ENCODE results near the gene INSIG2. TPM values are rescaled to one million over a fixed set of nuclear protein-coding genes. Genes with fewer than 3 reads are reported as not detected.

INSIG2 gene
- polyA plus RNA-seq, 1 donor (not counting 4 experiments of a cell fraction or from before 2014, with no cell fraction given) = 28.6 TPM

- Histone ChIP-seq H3K9ac (ENCODE audit: control insufficient read depth, extremely low read depth, insufficient read depth, low read length) (no peak overlapping the region), H3K27ac (ENCODE audit: control insufficient read depth, insufficient read depth, low read length) (no peak overlapping the region)
- dilution Hi-C loops (cut with MboI; ENCODE audit: extremely low pct_ligation_motif_present, low sequenced_read_pairs) = no loop called here
These were observed 39.0 kb downstream of the INSIG2 start for GRCh38 chr2:118127250-118127649.

GRCh38 chr2:118128826-118129225 is 40.6 kb downstream of the INSIG2 start:
- Histone ChIP-seq H3K9ac (ENCODE audit: control insufficient read depth, extremely low read depth, insufficient read depth, low read length) (no peak overlapping the region), H3K79me2 (ENCODE audit: control insufficient read depth, insufficient read depth, low read length) (no peaks in the 10 kb centered on the region), H3K4me2 (ENCODE audit: control insufficient read depth, extremely low read depth, insufficient read depth, low read depth, low read length) (no peak overlapping the region), H3K36me3 (ENCODE audit: control insufficient read depth in 2 of 2, extremely low read depth in 1 of 2, insufficient read depth in 2 of 2, low read length in 2 of 2) (no peaks in the 10 kb centered on the region), H3K27ac (ENCODE audit: control insufficient read depth, insufficient read depth, low read length) (no peak overlapping the region), H3K4me3 (ENCODE audit: control insufficient read depth in 2 of 3, extremely low read depth in 1 of 3, insufficient read depth in 2 of 3, low read depth in 1 of 3, low read length in 3 of 3) (no peak overlapping the region), H3K27me3 (ENCODE audit: control insufficient read depth, extremely low read depth, insufficient read depth, low read length) (no peaks in the 10 kb centered on the region), H3K9me3 (ENCODE audit: control insufficient read depth, low read depth, low read length) (no peaks in the 10 kb centered on the region), H3K4me1 (ENCODE audit: control insufficient read depth, extremely low read depth, insufficient read depth, low read length) (peaks cover 12% of the 10 kb centered on the region), H3K9me1 (ENCODE audit: control insufficient read depth, extremely low read depth, insufficient read depth, low read length) (no peaks in the 10 kb centered on the region), H4K20me1 (ENCODE audit: control insufficient read depth, extremely low read depth, insufficient read depth, low read length) (no peaks in the 10 kb centered on the region), H2AFZ (ENCODE audit: control insufficient read depth, low read length) (no peak overlapping the region)
- TF ChIP-seq CTCF (optimal IDR thresholded peaks at IDR 0.05 in 1 of 3, IDR thresholded peaks at IDR 0.05 in 1 of 3, conservative IDR thresholded peaks at IDR 0.05 in 1 of 3; ENCODE audit: extremely low read depth in 1 of 3, insufficient read depth in 2 of 3, low read length in 3 of 3) (no peak), EZH2 (IDR thresholded peaks at IDR 0.05; ENCODE audit: low read length) (no peak)
- dilution Hi-C loops (cut with MboI; ENCODE audit: extremely low pct_ligation_motif_present, low sequenced_read_pairs) = no loop called here
- FAIRE-seq = no peak
- DNase-seq (ENCODE audit: low read depth, low spot score) = no peak

More at GRCh38 chr2:118127250-118127649, 39.0 kb downstream of the INSIG2 start:
- no peak for FAIRE-seq
- TF ChIP-seq EZH2 (IDR thresholded peaks at IDR 0.05; ENCODE audit: low read length) (no peak), CTCF (optimal IDR thresholded peaks at IDR 0.05 in 1 of 3, IDR thresholded peaks at IDR 0.05 in 1 of 3, conservative IDR thresholded peaks at IDR 0.05 in 1 of 3; ENCODE audit: extremely low read depth in 1 of 3, insufficient read depth in 2 of 3, low read length in 3 of 3) (no peak)
- no peak overlapping the region for H2AFZ ChIP-seq (ENCODE audit: control insufficient read depth, low read length)
- no peaks in the 10 kb centered on the region for H3K9me1 ChIP-seq (ENCODE audit: control insufficient read depth, extremely low read depth, insufficient read depth, low read length)
- H3K36me3 ChIP-seq (ENCODE audit: control insufficient read depth in 2 of 2, extremely low read depth in 1 of 2, insufficient read depth in 2 of 2, low read length in 2 of 2) = no peaks in the 10 kb centered on the region
- H3K79me2 ChIP-seq (ENCODE audit: control insufficient read depth, insufficient read depth, low read length) = no peaks in the 10 kb centered on the region
- H3K4me3 ChIP-seq (ENCODE audit: control insufficient read depth in 2 of 3, extremely low read depth in 1 of 3, insufficient read depth in 2 of 3, low read depth in 1 of 3, low read length in 3 of 3) = no peak overlapping the region
- no peaks in the 10 kb centered on the region for H3K27me3 ChIP-seq (ENCODE audit: control insufficient read depth, extremely low read depth, insufficient read depth, low read length)
- no peaks in the 10 kb centered on the region for H4K20me1 ChIP-seq (ENCODE audit: control insufficient read depth, extremely low read depth, insufficient read depth, low read length)
- no peak for DNase-seq (ENCODE audit: low read depth, low spot score)
- H3K9me3 ChIP-seq (ENCODE audit: control insufficient read depth, low read depth, low read length) = no peaks in the 10 kb centered on the region
- H3K4me1 ChIP-seq (ENCODE audit: control insufficient read depth, extremely low read depth, insufficient read depth, low read length) = peaks cover 27% of the 10 kb centered on the region
- no peak overlapping the region for H3K4me2 ChIP-seq (ENCODE audit: control insufficient read depth, extremely low read depth, insufficient read depth, low read depth, low read length)
